NCI-H345 treated with DMSO at 0.1 percent for 48 hours (cell line): ENCODE results near the gene S100A1.
"Not testable (repeated sequence)": the region's sequence is repeated elsewhere in the genome, so short reads cannot be mapped to it uniquely, and the experiment has no call there.

Source experiments
- DNase-seq: peaks from one replicate; lab custom pipeline; 2025; ENCODE audit not compliant: unreplicated experiment; lab: John Stamatoyannopoulos, UW

The S100A1 gene

GRCh38 chr1:153652805-153653500 lies 24.7 kb downstream of the S100A1 start:
- no peak for DNase-seq

GRCh38 chr1:153655333-153655732 lies 27.1 kb downstream of the S100A1 start:
- no peak for DNase-seq

- DNase-seq, result peak; percentile 97
Observed at GRCh38 chr1:153658400-153659174, 30.4 kb downstream of the S100A1 start, which contains the start of gene SNAPIN. TSS of gene SNAPIN (plus strand) at chr1:153658703. CDS start at chr1:153658744, 41 bp downstream.

- no peak for DNase-seq
Observed at GRCh38 chr1:153659175-153659534, 30.9 kb downstream of the S100A1 start.

GRCh38 chr1:153659656-153660055 lies 31.4 kb downstream of the S100A1 start:
- DNase-seq, result no peak

GRCh38 chr1:153661111-153661708 lies 33.0 kb downstream of the S100A1 start:
- no peak for DNase-seq

GRCh38 chr1:153662269-153662668 lies 34.0 kb downstream of the S100A1 start:
- DNase-seq, result no peak

- no peak for DNase-seq
Observed at GRCh38 chr1:153663211-153663610, 35.0 kb downstream of the S100A1 start.

GRCh38 chr1:153667439-153667838 lies 39.2 kb downstream of the S100A1 start:
- no peak for DNase-seq

- not testable (repeated sequence) for DNase-seq
Observed at GRCh38 chr1:153668672-153669071, 40.4 kb downstream of the S100A1 start.

- DNase-seq, result no peak
Observed at GRCh38 chr1:153669606-153670005, 41.4 kb downstream of the S100A1 start.

- no peak for DNase-seq
Observed at GRCh38 chr1:153670257-153670858, 42.1 kb downstream of the S100A1 start.

GRCh38 chr1:153670859-153671627 lies 42.8 kb downstream of the S100A1 start, which contains the start of gene ILF2:
TSS of gene ILF2 (minus strand) at chr1:153670993. CDS start at chr1:153670922, 71 bp downstream.
- peak; percentile 100 for DNase-seq

GRCh38 chr1:153671628-153672353 lies 43.6 kb downstream of the S100A1 start:
- peak; percentile 87 for DNase-seq

- no peak for DNase-seq
Observed at GRCh38 chr1:153673511-153673910, 45.3 kb downstream of the S100A1 start.

- peak; percentile 83 for DNase-seq
Observed at GRCh38 chr1:153677718-153678518, 49.7 kb downstream of the S100A1 start.

GRCh38 chr1:153678519-153679336 lies 50.5 kb downstream of the S100A1 start, which contains the start of gene NPR1:
TSS of gene NPR1 (plus strand) at chr1:153678688. CDS start at chr1:153679109, 421 bp downstream.
- DNase-seq, result peak; percentile 40
